CD4-positive, alpha-beta memory T cell (primary cell): Measurements from ENCODE around the gene PPP4R3A. TPM values are rescaled to one million over a fixed set of nuclear protein-coding genes. Genes with fewer than 3 reads are reported as not detected.

Experiments
- CTCF ChIA-PET: fragments of 350-600 bp; sonication (Branson Sonifier 250); formaldehyde crosslinking; loops from one replicate; lab custom pipeline; 2021; ENCODE audit warnings: inconsistent platforms; ENCODE audit not compliant: partially characterized antibody; lab: Charles Lee
- POLR2A ChIA-PET: fragments of 350-600 bp; sonication (Branson Sonifier 250); formaldehyde crosslinking; loops from one replicate; lab custom pipeline; 2021; ENCODE audit not compliant: partially characterized antibody; lab: Charles Lee
- DNase-seq, 5 donors: peaks; one replicate each; pipeline versions ENCODE4 v3.0.0 to v3.0.0-alpha.2; 2020 to 2022; ENCODE audit warnings: mixed read lengths in 1 of 5
- H3K27ac ChIP-seq: one replicate; pipeline ENCODE4 v1.7.0; 2013; ENCODE audit warnings: low read depth, low read length
- H3K27me3 ChIP-seq: 2 replicates; pipeline ENCODE4 v1.7.0; 2013; ENCODE audit warnings: mild to moderate bottlenecking, low read length, moderate library complexity; ENCODE audit not compliant: insufficient read depth
- H3K36me3 ChIP-seq: 2 replicates; pipeline ENCODE4 v1.7.0; 2013; ENCODE audit warnings: mild to moderate bottlenecking, low read length, moderate library complexity; ENCODE audit not compliant: insufficient read depth
- H3K4me1 ChIP-seq: 2 replicates; pipeline ENCODE4 v1.7.0; 2013; ENCODE audit warnings: mild to moderate bottlenecking, low read length, moderate library complexity; ENCODE audit not compliant: insufficient read depth
- H3K4me3 ChIP-seq, 2 donors: one replicate each; pipeline ENCODE4 v1.7.0; 2013; ENCODE audit warnings: low read length in 2 of 2, mild to moderate bottlenecking in 1 of 2
- H3K9me3 ChIP-seq, 2 donors: one replicate each; pipeline ENCODE4 v1.7.0; 2013; ENCODE audit warnings: low read length in 2 of 2, control low read depth in 1 of 2; ENCODE audit not compliant: control insufficient read depth in 1 of 2
- H3K27ac Mint-ChIP-seq, 7 donors: one replicate each; pipeline ENCODE4 v1.8.0; 2020 to 2021; ENCODE audit warnings: mixed read lengths in 7 of 7, mild to moderate bottlenecking in 6 of 7, inconsistent platforms in 3 of 7, moderate library complexity in 3 of 7
- H3K27me3 Mint-ChIP-seq, 2 donors: one replicate each; pipeline ENCODE4 v1.8.0; 2020 to 2021; ENCODE audit warnings: mixed read lengths in 2 of 2
- H3K36me3 Mint-ChIP-seq, 2 donors: one replicate each; pipeline ENCODE4 v1.8.0; 2020 to 2021; ENCODE audit warnings: mixed read lengths in 2 of 2, inconsistent platforms in 1 of 2, mild to moderate bottlenecking in 1 of 2
- H3K4me1 Mint-ChIP-seq, 4 donors: one replicate each; pipeline ENCODE4 v1.8.0; 2020 to 2021; ENCODE audit warnings: mixed read lengths in 4 of 4, mild to moderate bottlenecking in 1 of 4
- H3K4me3 Mint-ChIP-seq, 8 donors: one replicate each; pipeline ENCODE4 v1.8.0; 2020 to 2021; ENCODE audit warnings: mixed read lengths in 8 of 8, mild to moderate bottlenecking in 7 of 8, moderate library complexity in 6 of 8, inconsistent platforms in 3 of 8
- H3K9me3 Mint-ChIP-seq, 8 donors: one replicate each; pipeline ENCODE4 v1.8.0; 2020 to 2021; ENCODE audit warnings: mixed read lengths in 8 of 8, mild to moderate bottlenecking in 5 of 8, inconsistent platforms in 3 of 8, moderate library complexity in 1 of 8
- intact Hi-C: fragments of 100-400 bp; cut with micrococcal nuclease; formaldehyde crosslinking; loops from one replicate; pipeline ENCODE4 v1.15.1; 2023
- polyA plus RNA-seq, 2 donors: library from polyadenylated mRNA; unstranded; fragments of 300-500 nt; fragmentation: Illumina TruSeq; gene quantifications; one replicate each; pipeline ENCODE4 v1.2.3, GENCODE V29; 2021
- total RNA-seq, 2 experiments: library from RNA; stranded (reverse); gene quantifications; one replicate each; pipeline ENCODE4 v1.2.3, GENCODE V29; 2021

The PPP4R3A gene
- total and polyA plus RNA-seq, 4 experiments from 2014 or later: 58.7 to 169 (median 146) TPM

GRCh38 chr14:91424813-91425530 lies 85.1 kb downstream of the PPP4R3A start:
- no peaks in the 10 kb centered on the region for H3K27me3 ChIP-seq
- H3K9me3 Mint-ChIP-seq: no peaks in the 10 kb centered on the region
- no peaks in the 10 kb centered on the region for H3K27me3 Mint-ChIP-seq
- H3K4me1 Mint-ChIP-seq: peaks cover 15 to 22% (median 21%) of the 10 kb centered on the region in 4 donors
- no peaks in the 10 kb centered on the region for H3K36me3 ChIP-seq
- peak overlapping the region in 1 of 7 donors; percentile 18 for H3K27ac Mint-ChIP-seq
- no peak overlapping the region for H3K4me3 ChIP-seq
- H3K9me3 ChIP-seq: no peaks in the 10 kb centered on the region
- ChIA-PET POLR2A (interaction anchor here (0.6 to 1.0 kb wide), 2 partner anchors 101 to 438 kb away, joined by 3 to 4 read pairs; no protein-coding TSS in a partner anchor), CTCF (interaction anchor here (0.7 to 20.7 kb wide), 8 partner anchors 9 to 250 kb away, joined by 3 to 522 read pairs (median 4); no protein-coding TSS in a partner anchor)
- intact Hi-C loops: no loop called here
- H3K4me1 ChIP-seq: peaks cover 8% of the 10 kb centered on the region
- no peaks in the 10 kb centered on the region for H3K36me3 Mint-ChIP-seq
- no peak overlapping the region for H3K4me3 Mint-ChIP-seq
- H3K27ac ChIP-seq: no peak overlapping the region
- DNase-seq: no peak

GRCh38 chr14:91420686-91421085 lies 89.4 kb downstream of the PPP4R3A start:
- H3K4me1 ChIP-seq: peaks cover 16% of the 10 kb centered on the region

GRCh38 chr14:91419451-91419850 lies 90.7 kb downstream of the PPP4R3A start:
- Mint-ChIP-seq H3K4me3 (peak overlapping the region in 6 of 8 donors; percentile 82 to 95 (median 86)), H3K27ac (peak overlapping the region; percentile 90 to 100 (median 95)), H3K9me3 (no peaks in the 10 kb centered on the region), H3K27me3 (peaks cover 0 to 1% of the 10 kb centered on the region in 2 donors), H3K36me3 (peaks cover 14 to 28% of the 10 kb centered on the region in 2 donors), H3K4me1 (peaks cover 15 to 47% (median 24%) of the 10 kb centered on the region in 4 donors)
- ChIA-PET POLR2A (interaction anchor here (1.7 to 12.6 kb wide), 6 partner anchors 11 to 110 kb away, joined by 7 to 520 read pairs (median 164); no protein-coding TSS in a partner anchor), CTCF (interaction anchor here (0.9 to 20.7 kb wide), 13 partner anchors 19 to 176 kb away, joined by 3 to 522 read pairs (median 6); partner anchors contain the start of gene GPR68)
- H3K27me3 ChIP-seq: no peaks in the 10 kb centered on the region
- DNase-seq: no peak
- peak overlapping the region; percentile 67 for H3K27ac ChIP-seq
- H3K36me3 ChIP-seq: no peaks in the 10 kb centered on the region
- peaks cover 23% of the 10 kb centered on the region for H3K4me1 ChIP-seq
- H3K9me3 ChIP-seq: no peaks in the 10 kb centered on the region
- intact Hi-C loops: loop anchor here (1.0 to 5.0 kb wide), 4 partner anchors 108 to 1022 kb away; partner anchors contain the start of gene CALM1
- no peak overlapping the region for H3K4me3 ChIP-seq

More at GRCh38 chr14:91420686-91421085, 89.4 kb downstream of the PPP4R3A start:
- no peaks in the 10 kb centered on the region for H3K9me3 ChIP-seq
- H3K4me3 ChIP-seq: no peak overlapping the region
- H3K36me3 ChIP-seq: no peaks in the 10 kb centered on the region
- no peaks in the 10 kb centered on the region for H3K9me3 Mint-ChIP-seq
- intact Hi-C loops: no loop called here
- ChIA-PET CTCF (interaction anchor here (1.0 to 20.7 kb wide), 12 partner anchors 14 to 246 kb away, joined by 3 to 522 read pairs (median 4); no protein-coding TSS in a partner anchor), POLR2A (interaction anchor here (0.9 to 12.6 kb wide), 9 partner anchors 10 to 111 kb away, joined by 3 to 520 read pairs (median 4); partner anchors contain the start of gene PPP4R3A)
- H3K27me3 Mint-ChIP-seq: peaks cover 0 to 1% of the 10 kb centered on the region in 2 donors
- peaks cover 6 to 19% of the 10 kb centered on the region in 2 donors for H3K36me3 Mint-ChIP-seq
- H3K27ac ChIP-seq: no peak overlapping the region
- H3K4me3 Mint-ChIP-seq: peak overlapping the region in 1 of 8 donors; percentile 32
- no peak for DNase-seq
- H3K27ac Mint-ChIP-seq: peak overlapping the region in 3 of 7 donors; percentile 5 to 82 (median 27)
- no peaks in the 10 kb centered on the region for H3K27me3 ChIP-seq
- H3K4me1 Mint-ChIP-seq: peaks cover 10 to 34% (median 21%) of the 10 kb centered on the region in 4 donors

- peak; percentile 81 to 87 (median 83) for DNase-seq
- peaks cover 19 to 32% of the 10 kb centered on the region in 2 donors for H3K36me3 Mint-ChIP-seq
- intact Hi-C loops: loop anchor here (1.0 to 5.0 kb wide), 4 partner anchors 108 to 1022 kb away; partner anchors contain the start of gene CALM1
- peaks cover 0 to 1% of the 10 kb centered on the region in 2 donors for H3K27me3 Mint-ChIP-seq
- H3K4me1 Mint-ChIP-seq: peaks cover 19 to 51% (median 28%) of the 10 kb centered on the region in 4 donors
- H3K27ac Mint-ChIP-seq: peak overlapping the region; percentile 90 to 100 (median 95)
- ChIA-PET POLR2A (interaction anchor here (1.1 to 12.6 kb wide), 10 partner anchors 10 to 356 kb away, joined by 3 to 520 read pairs (median 64); partner anchors contain the start of gene GPR68), CTCF (interaction anchor here (0.9 to 20.7 kb wide), 16 partner anchors 8 to 175 kb away, joined by 3 to 522 read pairs (median 6); partner anchors contain the start of gene GPR68)
- Histone ChIP-seq H3K36me3 (no peaks in the 10 kb centered on the region), H3K4me1 (peaks cover 27% of the 10 kb centered on the region), H3K27ac (peak overlapping the region; percentile 67), H3K27me3 (no peaks in the 10 kb centered on the region), H3K9me3 (no peaks in the 10 kb centered on the region), H3K4me3 (peak overlapping the region in 1 of 2 donors; percentile 46)
- no peaks in the 10 kb centered on the region for H3K9me3 Mint-ChIP-seq
- peak overlapping the region; percentile 76 to 95 (median 84) for H3K4me3 Mint-ChIP-seq
Observed at GRCh38 chr14:91419044-91419397, 91.1 kb downstream of the PPP4R3A start.

- peaks cover 23 to 35% of the 10 kb centered on the region in 2 donors for H3K36me3 Mint-ChIP-seq
- H3K9me3 Mint-ChIP-seq: no peaks in the 10 kb centered on the region
- peaks cover 23 to 56% (median 33%) of the 10 kb centered on the region in 4 donors for H3K4me1 Mint-ChIP-seq
- H3K4me1 ChIP-seq: peaks cover 32% of the 10 kb centered on the region
- H3K4me3 ChIP-seq: peak overlapping the region; percentile 46 to 52
- H3K27ac ChIP-seq: peak overlapping the region; percentile 67
- H3K9me3 ChIP-seq: no peaks in the 10 kb centered on the region
- peak; percentile 82 to 86 (median 84) for DNase-seq
- intact Hi-C loops: loop anchor here (1.0 to 5.0 kb wide), 5 partner anchors 95 to 1021 kb away; partner anchors contain the start of gene CALM1
- ChIA-PET POLR2A (interaction anchor here (0.6 to 12.6 kb wide), 15 partner anchors 10 to 355 kb away, joined by 3 to 520 read pairs (median 11); partner anchors contain the start of genes GPR68 and PPP4R3A), CTCF (interaction anchor here (0.9 to 20.7 kb wide), 15 partner anchors 9 to 175 kb away, joined by 3 to 522 read pairs (median 7); partner anchors contain the start of gene GPR68)
- H3K4me3 Mint-ChIP-seq: peak overlapping the region; percentile 76 to 95 (median 84)
- no peaks in the 10 kb centered on the region for H3K36me3 ChIP-seq
- H3K27me3 ChIP-seq: no peaks in the 10 kb centered on the region
- H3K27ac Mint-ChIP-seq: peak overlapping the region; percentile 90 to 100 (median 95)
- peaks cover 0 to 1% of the 10 kb centered on the region in 2 donors for H3K27me3 Mint-ChIP-seq
Observed at GRCh38 chr14:91418387-91419043, 91.6 kb downstream of the PPP4R3A start.

GRCh38 chr14:91417983-91418386 lies 92.1 kb downstream of the PPP4R3A start:
- intact Hi-C loops: loop anchor here (1.0 to 5.0 kb wide), 4 partner anchors 95 to 1021 kb away; partner anchors contain the start of gene CALM1
- H3K4me3 ChIP-seq: peak overlapping the region; percentile 46 to 52

More at GRCh38 chr14:91417983-91418386, 92.1 kb downstream of the PPP4R3A start:
- no peaks in the 10 kb centered on the region for H3K36me3 ChIP-seq
- DNase-seq: peak; percentile 72 to 85 (median 82)
- peaks cover 0 to 1% of the 10 kb centered on the region in 2 donors for H3K27me3 Mint-ChIP-seq
- peaks cover 28 to 61% (median 38%) of the 10 kb centered on the region in 4 donors for H3K4me1 Mint-ChIP-seq
- H3K27ac Mint-ChIP-seq: peak overlapping the region; percentile 90 to 100 (median 95)
- peak overlapping the region; percentile 27 to 95 (median 84) for H3K4me3 Mint-ChIP-seq
- ChIA-PET POLR2A (interaction anchor here (0.6 to 12.6 kb wide), 17 partner anchors 9 to 355 kb away, joined by 3 to 520 read pairs (median 4); partner anchors contain the start of genes GPR68 and PPP4R3A), CTCF (interaction anchor here (0.7 to 20.7 kb wide), 16 partner anchors 9 to 174 kb away, joined by 3 to 522 read pairs (median 6); partner anchors contain the start of gene GPR68)
- peak overlapping the region; percentile 67 for H3K27ac ChIP-seq
- peaks cover 37% of the 10 kb centered on the region for H3K4me1 ChIP-seq
- no peaks in the 10 kb centered on the region for H3K9me3 Mint-ChIP-seq
- H3K36me3 Mint-ChIP-seq: peaks cover 27 to 39% of the 10 kb centered on the region in 2 donors
- H3K27me3 ChIP-seq: no peaks in the 10 kb centered on the region
- H3K9me3 ChIP-seq: no peaks in the 10 kb centered on the region
